HepG2 (cell line): ENCODE results near the gene PSORS1C1. TPM values are rescaled to one million over a fixed set of nuclear protein-coding genes. Genes with fewer than 3 reads are reported as not detected.

ENCODE experiments used
- E2F2 ChIP-seq: sonication (generic); formaldehyde crosslinking; IDR thresholded peaks from 2 replicates; pipeline ENCODE4 v1.4.0; 2020; ENCODE audit warnings: missing genetic modification reagents, borderline replicate concordance
- PRDM10 ChIP-seq: sonication (generic); formaldehyde crosslinking; IDR thresholded peaks from 2 replicates; pipeline ENCODE4 v1.4.0; 2020; ENCODE audit warnings: low read depth, missing genetic modification reagents
- TEF ChIP-seq: sonication (generic); formaldehyde crosslinking; IDR thresholded peaks from 2 replicates; pipeline ENCODE4 v1.5.0; 2020; ENCODE audit warnings: missing genetic modification reagents
- polyA plus RNA-seq, 8 experiments: library from polyadenylated mRNA; depleted of rRNA in 3 of 8; stranded (reverse) in 7 of 8; unstranded in 1 of 8; fragments of >200 nt; fragmentation: Illumina TruSeq in 4 of 8; extraction: Trizol in 4 of 8; gene quantifications; 2 replicates each; pipeline versions ENCODE4 v1.2.1 to v1.2.3, GENCODE V29; 2011 to 2016; ENCODE audit warnings: low read depth in 4 of 8, missing spikeins in 1 of 8, mixed read lengths in 1 of 8; ENCODE audit not compliant: insufficient read depth in 1 of 8
- total RNA-seq, 5 experiments: library from RNA; depleted of rRNA; stranded (reverse); fragments of >200 nt; fragmentation: Illumina TruSeq; extraction: Trizol; gene quantifications; 2 replicates each; pipeline ENCODE4 v1.2.3, GENCODE V29; 2016; ENCODE audit warnings: low read depth in 1 of 5
- TF ChIP-seq, protein P1 (sequence below): sonication (generic); formaldehyde crosslinking; IDR thresholded peaks from 2 replicates; pipeline ENCODE4 v1.5.1; 2020; ENCODE audit warnings: missing genetic modification reagents, mild to moderate bottlenecking, borderline replicate concordance

PSORS1C1 gene
- total and polyA plus RNA-seq, 2 of the 13 experiments (the other 11 are each of a cell fraction or from before 2014, with no cell fraction given) = 0.01 to 0.02 TPM

- TF ChIP-seq TEF (no peak), E2F2 (CRISPR knock-in tag) (no peak), PRDM10 (CRISPR knock-in tag) (no peak)
- TF ChIP-seq, protein P1, sequence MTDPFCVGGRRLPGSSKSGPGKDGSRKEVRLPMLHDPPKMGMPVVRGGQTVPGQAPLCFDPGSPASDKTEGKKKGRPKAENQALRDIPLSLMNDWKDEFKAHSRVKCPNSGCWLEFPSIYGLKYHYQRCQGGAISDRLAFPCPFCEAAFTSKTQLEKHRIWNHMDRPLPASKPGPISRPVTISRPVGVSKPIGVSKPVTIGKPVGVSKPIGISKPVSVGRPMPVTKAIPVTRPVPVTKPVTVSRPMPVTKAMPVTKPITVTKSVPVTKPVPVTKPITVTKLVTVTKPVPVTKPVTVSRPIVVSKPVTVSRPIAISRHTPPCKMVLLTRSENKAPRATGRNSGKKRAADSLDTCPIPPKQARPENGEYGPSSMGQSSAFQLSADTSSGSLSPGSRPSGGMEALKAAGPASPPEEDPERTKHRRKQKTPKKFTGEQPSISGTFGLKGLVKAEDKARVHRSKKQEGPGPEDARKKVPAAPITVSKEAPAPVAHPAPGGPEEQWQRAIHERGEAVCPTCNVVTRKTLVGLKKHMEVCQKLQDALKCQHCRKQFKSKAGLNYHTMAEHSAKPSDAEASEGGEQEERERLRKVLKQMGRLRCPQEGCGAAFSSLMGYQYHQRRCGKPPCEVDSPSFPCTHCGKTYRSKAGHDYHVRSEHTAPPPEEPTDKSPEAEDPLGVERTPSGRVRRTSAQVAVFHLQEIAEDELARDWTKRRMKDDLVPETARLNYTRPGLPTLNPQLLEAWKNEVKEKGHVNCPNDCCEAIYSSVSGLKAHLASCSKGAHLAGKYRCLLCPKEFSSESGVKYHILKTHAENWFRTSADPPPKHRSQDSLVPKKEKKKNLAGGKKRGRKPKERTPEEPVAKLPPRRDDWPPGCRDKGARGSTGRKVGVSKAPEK (CRISPR knock-in tag) = no peak
These were observed 2.2 kb downstream of the PSORS1C1 start (continued) for GRCh38 chr6:31116661-31117385.
